ENCODE results near the gene VPS45. TPM values are rescaled to one million over a fixed set of nuclear protein-coding genes. Genes with fewer than 3 reads are reported as not detected.

The VPS45 gene
- polyA plus RNA-seq, 1 experiment: 61.3 TPM

GRCh38 chr1:150173141-150173585 lies 105.6 kb downstream of the VPS45 start:
- TF ChIP-seq CTCF (IDR thresholded peaks at IDR 0.05; ENCODE audit: low read depth, low read length): no peak
- no peak overlapping the region for H3K4me3 ChIP-seq (ENCODE audit: low read depth, low read length)
- no peaks in the 10 kb centered on the region for H3K9me3 ChIP-seq (ENCODE audit: control insufficient read depth, insufficient read depth, low read length)
- CTCF ChIA-PET: interaction anchor here (5.0 to 11.4 kb wide), 2 partner anchors 14 to 100 kb away, joined by 39 to 238 read pairs; no protein-coding TSS in a partner anchor
- POLR2A ChIA-PET: no interaction called here
- no peak overlapping the region for H3K27ac ChIP-seq (ENCODE audit: low read depth, low read length)
- DNase-seq (ENCODE audit: low read depth, low spot score): no peak
- no peaks in the 10 kb centered on the region for H3K27me3 ChIP-seq (ENCODE audit: control insufficient read depth, insufficient read depth, low read length)

- TF ChIP-seq CTCF (IDR thresholded peaks at IDR 0.05; ENCODE audit: low read depth, low read length): no peak
- Histone ChIP-seq H3K27me3 (ENCODE audit: control insufficient read depth, insufficient read depth, low read length) (no peaks in the 10 kb centered on the region), H3K4me3 (ENCODE audit: low read depth, low read length) (no peak overlapping the region), H3K27ac (ENCODE audit: low read depth, low read length) (no peak overlapping the region), H3K9me3 (ENCODE audit: control insufficient read depth, insufficient read depth, low read length) (no peaks in the 10 kb centered on the region)
- no peak for DNase-seq (ENCODE audit: low read depth, low spot score)
- CTCF ChIA-PET: interaction anchor here (0.7 to 4.1 kb wide), 5 partner anchors 8 to 103 kb away, joined by 3 to 40 read pairs (median 4); no protein-coding TSS in a partner anchor
- POLR2A ChIA-PET: interaction anchor here (0.7 kb wide), 1 partner anchor 13 kb away, joined by 3 read pairs; no protein-coding TSS in a partner anchor
Observed at GRCh38 chr1:150176593-150176992, 109.0 kb downstream of the VPS45 start.

GRCh38 chr1:150178548-150178947 lies 111.0 kb downstream of the VPS45 start:
- H3K4me3 ChIP-seq (ENCODE audit: low read depth, low read length): no peak overlapping the region
- DNase-seq (ENCODE audit: low read depth, low spot score): no peak
- ChIA-PET POLR2A (interaction anchor here (0.7 kb wide), 2 partner anchors 21 to 250 kb away, joined by 3 read pairs; no protein-coding TSS in a partner anchor), CTCF (interaction anchor here (0.6 to 4.1 kb wide), 4 partner anchors 9 to 106 kb away, joined by 3 to 40 read pairs (median 4); no protein-coding TSS in a partner anchor)
- no peak overlapping the region for H3K27ac ChIP-seq (ENCODE audit: low read depth, low read length)
- TF ChIP-seq CTCF (IDR thresholded peaks at IDR 0.05; ENCODE audit: low read depth, low read length): no peak
- H3K9me3 ChIP-seq (ENCODE audit: control insufficient read depth, insufficient read depth, low read length): no peaks in the 10 kb centered on the region
- no peaks in the 10 kb centered on the region for H3K27me3 ChIP-seq (ENCODE audit: control insufficient read depth, insufficient read depth, low read length)

DNA sequence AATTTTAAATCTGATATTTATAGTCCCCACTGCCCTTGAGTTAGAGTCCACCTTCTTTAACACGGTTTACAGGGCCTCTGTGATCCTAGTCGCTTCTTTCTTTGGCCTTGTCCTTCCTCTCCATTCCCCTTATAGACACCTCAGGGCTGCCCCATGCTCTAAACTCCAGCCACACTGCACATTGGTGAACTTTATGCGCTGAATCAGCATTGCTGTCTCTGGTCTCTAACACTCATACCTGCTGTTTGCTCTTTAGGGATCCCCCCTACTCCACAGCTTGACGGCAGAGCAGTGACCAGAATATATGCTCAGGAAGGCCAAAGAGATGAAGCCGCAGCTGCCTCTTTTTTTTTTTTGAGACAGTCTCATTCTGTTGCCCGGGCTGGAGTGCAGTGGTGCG lies 112.3 kb downstream of the VPS45 start:
- no peak for TF ChIP-seq CTCF (IDR thresholded peaks at IDR 0.05; ENCODE audit: low read depth, low read length)
- no peaks in the 10 kb centered on the region for H3K9me3 ChIP-seq (ENCODE audit: control insufficient read depth, insufficient read depth, low read length)
- DNase-seq (ENCODE audit: low read depth, low spot score): no peak
- CTCF ChIA-PET: interaction anchor here (1.2 to 4.1 kb wide), 2 partner anchors 7 to 17 kb away, joined by 3 to 40 read pairs; no protein-coding TSS in a partner anchor
- no peak overlapping the region for H3K4me3 ChIP-seq (ENCODE audit: low read depth, low read length)
- POLR2A ChIA-PET: no interaction called here
- H3K27ac ChIP-seq (ENCODE audit: low read depth, low read length): no peak overlapping the region
- no peaks in the 10 kb centered on the region for H3K27me3 ChIP-seq (ENCODE audit: control insufficient read depth, insufficient read depth, low read length)

GRCh38 chr1:150180474-150180873 lies 112.9 kb downstream of the VPS45 start:
- H3K9me3 ChIP-seq (ENCODE audit: control insufficient read depth, insufficient read depth, low read length): no peaks in the 10 kb centered on the region
- CTCF ChIA-PET: interaction anchor here (1.2 kb wide), 1 partner anchor 18 kb away, joined by 3 read pairs; no protein-coding TSS in a partner anchor
- POLR2A ChIA-PET: no interaction called here
- no peaks in the 10 kb centered on the region for H3K27me3 ChIP-seq (ENCODE audit: control insufficient read depth, insufficient read depth, low read length)
- no peak overlapping the region for H3K4me3 ChIP-seq (ENCODE audit: low read depth, low read length)
- no peak for TF ChIP-seq CTCF (IDR thresholded peaks at IDR 0.05; ENCODE audit: low read depth, low read length)
- no peak for DNase-seq (ENCODE audit: low read depth, low spot score)
- no peak overlapping the region for H3K27ac ChIP-seq (ENCODE audit: low read depth, low read length)

Data from AG04450 (cell line).